Prostate gland (tissue), 2 donors: ENCODE data around the gene SCFD2. TPM values are rescaled to one million over a fixed set of nuclear protein-coding genes. Genes with fewer than 3 reads are reported as not detected.

ENCODE experiments used
- DNase-seq: peaks from one replicate; pipeline ENCODE4 v3.0.0-alpha.2; 2019; ENCODE audit warnings: low spot score
- H3K27ac ChIP-seq, 2 donors: fragments of 200-600 bp; sonication (generic); 2 replicates each; pipeline ENCODE4 v1.5.1; 2017 to 2019
- H3K27me3 ChIP-seq: fragments of 200-600 bp; sonication (generic); replicated peaks from 2 replicates; pipeline ENCODE4 v1.5.1; 2019; ENCODE audit not compliant: insufficient read depth
- H3K36me3 ChIP-seq, 2 donors: fragments of 200-600 bp; sonication (generic); 1 replicate in 1 of 2; 2 replicates in 1 of 2; pipeline versions ENCODE4 v1.5.1 to v1.8.1; 2017 to 2019
- H3K4me1 ChIP-seq: fragments of 200-600 bp; sonication (generic); replicated peaks from 2 replicates; pipeline ENCODE4 v1.5.1; 2019
- H3K4me3 ChIP-seq, 2 donors: fragments of 200-600 bp; sonication (generic); 2 replicates each; pipeline ENCODE4 v1.5.1; 2017 to 2019
- H3K9me3 ChIP-seq: fragments of 200-600 bp; sonication (generic); 2 replicates; pipeline ENCODE4 v1.5.1; 2017
- POLR2A ChIP-seq: fragments of 450-650 bp; IDR thresholded peaks from one replicate; pipeline ENCODE4 v1.6.1; 2016; ENCODE audit warnings: antibody characterized with exemption, mild to moderate bottlenecking
- POLR2AphosphoS5 ChIP-seq: sonication (generic); formaldehyde crosslinking; IDR thresholded peaks from one replicate; pipeline ENCODE4 v1.6.1; 2017; ENCODE audit warnings: antibody characterized with exemption
- WGBS: methylation state at CpG from one replicate; pipeline ENCODE4 v1.1.5; 2018; 5-methylcytosine and 5-hydroxymethylcytosine counted together
- intact Hi-C: fragments of 100-400 bp; cut with DNase I; formaldehyde crosslinking; loops from one replicate; pipeline ENCODE4 v1.14.2; 2022
- total RNA-seq, 2 donors: library from RNA; depleted of rRNA; stranded (reverse); fragments of >200 nt; gene quantifications; one replicate each; pipeline ENCODE4 v1.1.0, GENCODE V29; 2016
- TF ChIP-seq, protein P1 (sequence below), 4 experiments: fragments of 200-600 bp in 2 of 4; fragments of 450-650 bp in 2 of 4; sonication (generic) in 2 of 4; IDR thresholded peaks; 1 replicate in 3 of 4; 2 replicates in 1 of 4; pipeline ENCODE4 v1.5.1; 2016 to 2019; ENCODE audit warnings: antibody characterized with exemption in 4 of 4, mild to moderate bottlenecking in 2 of 4, moderate library complexity in 2 of 4

Gene SCFD2
- total RNA-seq, 2 donors from 2014 or later = 10.7 to 21.1 TPM

DNA sequence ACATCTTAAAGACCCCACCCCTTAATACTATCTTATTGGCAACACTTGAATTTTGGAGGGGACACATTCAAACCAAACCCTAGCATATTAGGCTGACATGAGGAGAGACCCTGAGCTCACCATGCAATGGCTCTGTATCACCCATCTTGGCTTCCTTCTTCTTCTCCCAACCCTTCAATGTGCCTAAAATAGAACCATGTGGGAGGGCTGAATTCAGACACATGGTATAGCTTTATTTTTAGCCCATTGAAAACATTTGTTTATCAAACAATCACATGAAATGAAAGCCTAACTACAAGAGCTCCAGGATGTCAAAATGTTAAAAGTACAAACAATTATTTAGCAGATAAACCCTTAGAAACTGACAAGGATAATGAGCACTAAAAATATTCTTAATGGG lies 422.2 kb downstream of the SCFD2 start:
- no peaks in the 10 kb centered on the region for H3K9me3 ChIP-seq
- no peaks in the 10 kb centered on the region for H3K36me3 ChIP-seq
- no peaks in the 10 kb centered on the region for H3K27me3 ChIP-seq
- TF ChIP-seq POLR2A (no peak), POLR2AphosphoS5 (no peak)
- TF ChIP-seq, protein P1, sequence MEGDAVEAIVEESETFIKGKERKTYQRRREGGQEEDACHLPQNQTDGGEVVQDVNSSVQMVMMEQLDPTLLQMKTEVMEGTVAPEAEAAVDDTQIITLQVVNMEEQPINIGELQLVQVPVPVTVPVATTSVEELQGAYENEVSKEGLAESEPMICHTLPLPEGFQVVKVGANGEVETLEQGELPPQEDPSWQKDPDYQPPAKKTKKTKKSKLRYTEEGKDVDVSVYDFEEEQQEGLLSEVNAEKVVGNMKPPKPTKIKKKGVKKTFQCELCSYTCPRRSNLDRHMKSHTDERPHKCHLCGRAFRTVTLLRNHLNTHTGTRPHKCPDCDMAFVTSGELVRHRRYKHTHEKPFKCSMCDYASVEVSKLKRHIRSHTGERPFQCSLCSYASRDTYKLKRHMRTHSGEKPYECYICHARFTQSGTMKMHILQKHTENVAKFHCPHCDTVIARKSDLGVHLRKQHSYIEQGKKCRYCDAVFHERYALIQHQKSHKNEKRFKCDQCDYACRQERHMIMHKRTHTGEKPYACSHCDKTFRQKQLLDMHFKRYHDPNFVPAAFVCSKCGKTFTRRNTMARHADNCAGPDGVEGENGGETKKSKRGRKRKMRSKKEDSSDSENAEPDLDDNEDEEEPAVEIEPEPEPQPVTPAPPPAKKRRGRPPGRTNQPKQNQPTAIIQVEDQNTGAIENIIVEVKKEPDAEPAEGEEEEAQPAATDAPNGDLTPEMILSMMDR (IDR thresholded peaks at IDR 0.05) = no peak
- no peak overlapping the region for H3K4me3 ChIP-seq
- no peak for DNase-seq
- intact Hi-C loops = no loop called here
- no peak overlapping the region for H3K27ac ChIP-seq
- no peaks in the 10 kb centered on the region for H3K4me1 ChIP-seq

DNA sequence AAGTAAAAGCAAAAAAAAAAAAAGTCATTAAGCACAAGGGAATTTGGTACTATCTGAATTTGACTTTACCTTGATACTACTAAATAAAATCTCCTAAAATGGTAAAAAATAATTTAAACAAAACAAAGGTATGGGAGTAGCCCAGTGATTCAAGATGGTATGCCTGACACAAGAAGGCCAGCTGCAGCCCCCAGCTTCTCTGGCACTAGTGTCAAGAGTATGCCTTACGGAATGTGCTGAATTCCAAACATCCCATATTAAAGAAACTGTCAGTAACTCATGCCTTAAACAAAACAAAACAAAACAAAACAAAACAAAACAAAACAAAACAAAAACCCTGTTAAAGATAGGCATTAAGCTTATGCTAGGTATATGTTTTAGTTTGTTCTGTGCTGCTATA lies 422.9 kb downstream of the SCFD2 start:
- WGBS = 95% methylated on average over 1 of the region's 1 CpG
- H3K9me3 ChIP-seq = no peaks in the 10 kb centered on the region
- H3K36me3 ChIP-seq = no peaks in the 10 kb centered on the region
- no peak for DNase-seq
- no peak overlapping the region for H3K4me3 ChIP-seq
- H3K27me3 ChIP-seq = no peaks in the 10 kb centered on the region
- no peak overlapping the region for H3K27ac ChIP-seq
- no peaks in the 10 kb centered on the region for H3K4me1 ChIP-seq
- intact Hi-C loops = no loop called here
- TF ChIP-seq, protein P1 (IDR thresholded peaks at IDR 0.05) = no peak
- TF ChIP-seq POLR2AphosphoS5 (no peak), POLR2A (no peak)

DNA sequence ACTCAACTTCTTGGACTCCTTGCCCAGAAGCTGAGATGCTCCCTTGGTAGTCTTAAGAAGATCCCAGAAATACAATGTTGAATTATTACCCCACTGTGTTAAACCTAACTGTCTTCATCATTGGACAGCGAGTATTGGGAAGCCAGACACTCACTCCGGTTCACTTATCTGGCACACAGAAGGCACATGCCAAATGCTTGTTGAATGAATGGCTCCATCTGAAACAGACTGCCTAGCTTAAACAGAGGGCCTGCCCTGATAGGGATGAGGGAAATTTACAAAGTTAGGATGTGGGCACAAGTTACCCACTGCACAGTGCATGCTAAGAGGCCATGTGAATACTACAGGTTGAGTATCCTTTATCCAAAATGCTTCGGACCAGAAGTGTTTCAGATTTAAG lies 424.4 kb downstream of the SCFD2 start:
- intact Hi-C loops = no loop called here
- no peak for TF ChIP-seq POLR2A
- TF ChIP-seq POLR2AphosphoS5 = no peak
- TF ChIP-seq, protein P1 (IDR thresholded peaks at IDR 0.05) = no peak
- 95% methylated on average over 3 of the region's 3 CpGs for WGBS
- DNase-seq = no peak
- H3K4me1 ChIP-seq = no peaks in the 10 kb centered on the region
- H3K36me3 ChIP-seq = no peaks in the 10 kb centered on the region
- no peak overlapping the region for H3K4me3 ChIP-seq
- H3K9me3 ChIP-seq = no peaks in the 10 kb centered on the region
- H3K27me3 ChIP-seq = no peaks in the 10 kb centered on the region
- H3K27ac ChIP-seq = no peak overlapping the region

DNA sequence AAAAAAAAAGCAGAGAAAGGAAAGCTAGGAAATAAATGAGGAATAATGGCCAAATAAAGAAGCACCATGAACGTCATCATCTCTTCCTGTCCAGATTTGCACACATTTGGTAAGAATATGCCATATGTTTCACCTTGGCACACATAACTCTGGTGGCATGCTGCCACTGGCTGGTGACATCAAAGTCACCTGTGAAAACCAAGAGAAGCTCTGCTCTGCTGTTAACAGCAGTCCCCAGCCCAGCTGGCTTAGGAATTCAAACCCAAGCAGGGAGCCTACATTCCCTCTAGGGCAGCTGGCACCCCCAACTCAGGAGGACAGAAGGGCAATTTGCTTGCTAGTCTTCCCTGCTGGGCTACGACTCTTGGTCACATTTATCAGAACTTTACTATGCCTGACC lies 426.1 kb downstream of the SCFD2 start:
- DNase-seq = no peak
- Histone ChIP-seq H3K4me1 (no peaks in the 10 kb centered on the region), H3K4me3 (no peak overlapping the region), H3K27me3 (no peaks in the 10 kb centered on the region), H3K27ac (no peak overlapping the region), H3K9me3 (no peaks in the 10 kb centered on the region), H3K36me3 (no peaks in the 10 kb centered on the region)
- TF ChIP-seq POLR2AphosphoS5 = no peak
- TF ChIP-seq, protein P1 (IDR thresholded peaks at IDR 0.05) = no peak
- TF ChIP-seq POLR2A = no peak
- intact Hi-C loops = no loop called here
- 78% methylated on average over 2 of the region's 2 CpGs for WGBS

DNA sequence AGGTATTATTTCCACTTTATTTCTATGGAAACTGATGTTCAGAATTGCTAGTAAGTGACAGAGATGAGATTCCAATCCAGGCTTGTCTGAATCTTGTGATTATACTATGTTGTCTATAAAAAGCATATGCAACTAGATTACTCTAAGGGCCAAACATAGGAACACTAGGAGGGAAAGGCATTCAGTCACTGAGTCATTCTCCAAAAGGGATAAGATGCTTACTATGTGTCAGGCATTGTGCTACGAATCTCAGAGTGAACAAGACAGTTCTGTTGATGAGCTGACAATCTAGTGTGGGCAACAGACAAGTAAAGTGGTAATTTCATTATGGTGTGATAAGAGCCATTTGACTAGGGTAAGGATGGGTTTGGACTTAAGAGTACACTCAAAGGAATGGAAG lies 426.5 kb downstream of the SCFD2 start:
- Histone ChIP-seq H3K9me3 (no peaks in the 10 kb centered on the region), H3K27me3 (no peaks in the 10 kb centered on the region), H3K36me3 (no peaks in the 10 kb centered on the region), H3K27ac (no peak overlapping the region), H3K4me1 (no peaks in the 10 kb centered on the region), H3K4me3 (no peak overlapping the region)
- no peak for TF ChIP-seq POLR2AphosphoS5
- TF ChIP-seq, protein P1 (IDR thresholded peaks at IDR 0.05) = no peak
- no peak for TF ChIP-seq POLR2A
- no peak for DNase-seq
- 96% methylated on average over 1 of the region's 1 CpG for WGBS
- intact Hi-C loops = no loop called here
